Measurements from ENCODE around the gene NPFFR1. TPM values are rescaled to one million over a fixed set of nuclear protein-coding genes. Genes with fewer than 3 reads are reported as not detected.

The NPFFR1 gene
- total RNA-seq, 1 experiment from 2014 or later, result 0.02 TPM

GRCh38 chr10:70300461-70300860, 16.7 kb upstream of the NPFFR1 start:
- ChIA-PET POLR2A (ENCODE audit: low non-redundant PET) (no interaction called here), CTCF (no interaction called here)
- TF ChIP-seq EZH2 (IDR thresholded peaks at IDR 0.05; ENCODE audit: borderline replicate concordance, low read depth, low read length, poor library complexity, severe bottlenecking), result no peak
- TF ChIP-seq CTCF (conservative IDR thresholded peaks at IDR 0.05; ENCODE audit: low read depth, low read length), result no peak
- no peak overlapping the region for H3K4me3 ChIP-seq (ENCODE audit: low read depth, low read length, poor library complexity, severe bottlenecking)
- no peak for DNase-seq (ENCODE audit: low spot score)
- H3K36me3 ChIP-seq (ENCODE audit: insufficient read depth, low read length, poor library complexity, severe bottlenecking), result no peaks in the 10 kb centered on the region
- intact Hi-C loops (cut with micrococcal nuclease; ENCODE audit: unreplicated experiment), result no loop called here
- no peak overlapping the region for H3K27ac ChIP-seq (ENCODE audit: low read depth, low read length, poor library complexity, severe bottlenecking)
- H3K27me3 ChIP-seq (replicated peaks; ENCODE audit: insufficient read depth, low read depth, low read length, poor library complexity), result no peaks in the 10 kb centered on the region
- H3K9me3 ChIP-seq (ENCODE audit: low read depth, low read length, poor library complexity, severe bottlenecking), result no peaks in the 10 kb centered on the region
- H3K4me1 ChIP-seq (ENCODE audit: insufficient read depth, low read length, poor library complexity, severe bottlenecking), result no peaks in the 10 kb centered on the region
- BruUV-seq (replicated peaks), result no TSS peak

- CTCF ChIA-PET, result no interaction called here
- intact Hi-C loops (cut with micrococcal nuclease; ENCODE audit: unreplicated experiment), result no loop called here
- H3K4me1 ChIP-seq (ENCODE audit: insufficient read depth, low read length, poor library complexity, severe bottlenecking), result no peaks in the 10 kb centered on the region
- no peak for TF ChIP-seq CTCF (conservative IDR thresholded peaks at IDR 0.05; ENCODE audit: low read depth, low read length)
- no peak for TF ChIP-seq EZH2 (IDR thresholded peaks at IDR 0.05; ENCODE audit: borderline replicate concordance, low read depth, low read length, poor library complexity, severe bottlenecking)
- BruUV-seq (replicated peaks), result no TSS peak
- DNase-seq (ENCODE audit: low spot score), result no peak
- no peaks in the 10 kb centered on the region for H3K36me3 ChIP-seq (ENCODE audit: insufficient read depth, low read length, poor library complexity, severe bottlenecking)
- H3K4me3 ChIP-seq (ENCODE audit: low read depth, low read length, poor library complexity, severe bottlenecking), result no peak overlapping the region
- POLR2A ChIA-PET (ENCODE audit: low non-redundant PET), result no interaction called here
- no peaks in the 10 kb centered on the region for H3K27me3 ChIP-seq (replicated peaks; ENCODE audit: insufficient read depth, low read depth, low read length, poor library complexity)
- H3K27ac ChIP-seq (ENCODE audit: low read depth, low read length, poor library complexity, severe bottlenecking), result no peak overlapping the region
- no peaks in the 10 kb centered on the region for H3K9me3 ChIP-seq (ENCODE audit: low read depth, low read length, poor library complexity, severe bottlenecking)
Observed at GRCh38 chr10:70299876-70300275, 16.1 kb upstream of the NPFFR1 start.

GRCh38 chr10:70298393-70298792, 14.6 kb upstream of the NPFFR1 start:
- no peak overlapping the region for H3K4me3 ChIP-seq (ENCODE audit: low read depth, low read length, poor library complexity, severe bottlenecking)
- intact Hi-C loops (cut with micrococcal nuclease; ENCODE audit: unreplicated experiment), result no loop called here
- H3K9me3 ChIP-seq (ENCODE audit: low read depth, low read length, poor library complexity, severe bottlenecking), result no peaks in the 10 kb centered on the region
- CTCF ChIA-PET, result no interaction called here
- no TSS peak for BruUV-seq (replicated peaks)
- peaks cover 1% of the 10 kb centered on the region for H3K4me1 ChIP-seq (ENCODE audit: insufficient read depth, low read length, poor library complexity, severe bottlenecking)
- no peak overlapping the region for H3K27ac ChIP-seq (ENCODE audit: low read depth, low read length, poor library complexity, severe bottlenecking)
- no peak for TF ChIP-seq EZH2 (IDR thresholded peaks at IDR 0.05; ENCODE audit: borderline replicate concordance, low read depth, low read length, poor library complexity, severe bottlenecking)
- no peak for TF ChIP-seq CTCF (conservative IDR thresholded peaks at IDR 0.05; ENCODE audit: low read depth, low read length)
- H3K27me3 ChIP-seq (replicated peaks; ENCODE audit: insufficient read depth, low read depth, low read length, poor library complexity), result no peaks in the 10 kb centered on the region
- DNase-seq (ENCODE audit: low spot score), result no peak
- H3K36me3 ChIP-seq (ENCODE audit: insufficient read depth, low read length, poor library complexity, severe bottlenecking), result no peaks in the 10 kb centered on the region
- POLR2A ChIA-PET (ENCODE audit: low non-redundant PET), result no interaction called here
